Left colon (tissue), 2 donors: ENCODE measurements around the gene C19orf44. TPM values are rescaled to one million over a fixed set of nuclear protein-coding genes. Genes with fewer than 3 reads are reported as not detected.
A peak's percentile ranks its signal among the peaks of the same experiment; 100 is the strongest.
"Not testable (repeated sequence)": the region's sequence is repeated elsewhere in the genome, so short reads cannot be mapped to it uniquely, and the experiment has no call there.

Experiments
- ATAC-seq: fragments of 200-7000 bp; cut with Tn5 transposase; one replicate; pipeline ENCODE4 v1.9.1; 2020; ENCODE audit warnings: mild to moderate bottlenecking, moderate library complexity
- DNase-seq, 2 donors: peaks; one replicate each; pipeline ENCODE4 v3.0.0-alpha.2; 2020
- intact Hi-C, 2 donors: fragments of 100-400 bp; cut with DNase I in 1 of 2; cut with micrococcal nuclease in 1 of 2; formaldehyde crosslinking; loops; one replicate each; pipeline versions ENCODE4 v1.11.2 to v1.14.0; 2022; cut with DNase I, micrococcal nuclease
- total RNA-seq, 2 donors: library from RNA; stranded (reverse); fragmentation: NEBNext Ultra II Directional; extraction: Animal tissue kit (Norgen Biotek cat#: 25700); gene quantifications; one replicate each; pipeline ENCODE4 v1.2.1, GENCODE V29; 2021
- donor health status: DM: no; HTN: no; CAD: no.
- donor health status: DM: yes; HTN: yes; CAD: no.

The C19orf44 gene
- total RNA-seq, 2 donors from 2014 or later: 1.4 to 2.4 TPM

DNA sequence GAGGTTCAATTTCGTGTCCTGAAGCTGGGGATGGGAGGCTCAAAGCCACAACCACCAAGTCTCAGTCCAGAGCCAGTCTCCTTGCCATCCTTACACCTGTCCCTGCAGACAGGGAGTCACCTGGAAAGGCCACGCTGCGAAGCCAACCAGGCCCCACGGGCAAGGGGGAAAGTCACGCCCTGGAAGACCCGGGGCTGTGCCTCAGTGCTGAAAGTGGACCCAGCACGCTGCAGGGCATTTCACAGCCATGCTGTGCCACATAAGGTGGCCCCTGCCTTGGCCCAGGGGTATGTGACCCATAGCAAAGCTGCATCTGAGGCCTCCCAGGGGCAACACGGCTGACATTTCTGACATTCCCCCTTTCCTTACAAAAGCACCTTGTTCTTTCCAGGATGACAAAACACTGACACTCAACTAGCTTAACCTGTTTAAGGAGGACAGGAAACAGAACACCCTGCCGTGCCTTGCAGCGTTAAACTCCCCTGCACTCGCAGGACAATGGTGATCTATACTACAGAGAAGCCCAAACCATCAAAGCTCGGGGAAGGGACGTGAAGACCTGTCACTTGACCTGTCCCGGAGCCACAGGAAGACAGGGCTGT is 31.2 kb downstream of the C19orf44 start:
- DNase-seq: no peak
- no peak for ATAC-seq
- intact Hi-C loops: no loop called here

DNA sequence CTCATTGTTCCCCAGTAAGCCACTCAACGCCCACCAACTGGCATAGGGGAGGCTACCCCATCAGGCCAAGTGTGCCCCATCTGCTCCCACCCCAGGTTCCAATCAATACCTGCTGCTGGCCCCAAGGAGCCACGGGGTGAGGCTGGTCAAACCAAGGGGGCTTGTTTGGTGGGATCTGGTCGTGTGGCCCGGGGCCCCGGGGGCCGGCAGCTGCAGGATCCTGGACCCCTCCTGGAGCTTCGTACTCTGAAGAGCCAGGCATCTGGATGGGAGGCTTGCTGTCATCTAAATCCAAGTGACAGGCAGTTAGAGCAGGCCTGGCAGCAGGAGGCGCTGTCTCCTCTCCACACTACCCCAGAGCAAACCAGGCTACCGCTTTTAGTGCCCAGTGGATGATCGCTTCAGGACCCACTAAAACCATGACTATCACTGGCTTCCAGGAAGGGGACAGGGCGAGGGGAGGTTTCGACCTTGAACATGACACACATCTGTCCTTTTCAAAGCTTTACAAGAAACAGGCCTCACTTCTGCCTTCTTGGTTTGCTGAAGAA is 31.9 kb downstream of the C19orf44 start:
- intact Hi-C loops: no loop called here
- ATAC-seq (no peak), DNase-seq (no peak)

DNA sequence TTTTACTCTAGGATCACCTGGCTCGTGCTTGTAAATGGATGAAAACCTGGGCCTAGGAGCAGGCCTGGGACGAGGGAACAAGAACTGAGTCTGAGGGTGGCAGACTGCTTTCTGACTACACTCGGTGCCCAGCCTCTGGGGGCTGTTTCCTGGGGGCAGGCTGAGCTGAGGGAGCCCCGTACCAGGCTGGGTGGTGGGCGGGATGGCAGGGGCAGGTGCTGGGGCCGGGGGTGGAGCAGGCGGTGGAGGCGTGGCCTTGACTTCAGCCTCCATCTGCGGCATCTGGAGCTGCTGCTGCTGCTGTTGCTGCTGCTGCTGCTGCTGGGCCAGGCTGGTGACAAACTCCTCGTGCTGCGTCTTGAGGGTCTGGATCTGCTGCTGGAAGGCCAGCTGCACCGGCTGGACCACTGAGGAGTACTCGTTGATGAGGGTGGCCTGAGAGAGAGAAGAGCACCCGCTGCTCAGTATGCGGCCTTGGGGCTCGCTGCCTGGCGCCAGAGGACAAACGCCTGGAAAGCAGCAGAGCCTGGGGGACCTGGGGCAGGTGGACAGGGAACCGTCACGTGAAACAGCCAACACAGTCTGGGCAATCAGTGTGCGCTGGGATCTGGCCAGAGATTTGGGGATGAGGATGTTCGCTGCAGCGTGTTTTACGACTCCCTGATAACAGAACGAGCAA is 33.4 kb downstream of the C19orf44 start:
- ATAC-seq: no peak
- intact Hi-C loops: no loop called here
- no peak for DNase-seq

DNA sequence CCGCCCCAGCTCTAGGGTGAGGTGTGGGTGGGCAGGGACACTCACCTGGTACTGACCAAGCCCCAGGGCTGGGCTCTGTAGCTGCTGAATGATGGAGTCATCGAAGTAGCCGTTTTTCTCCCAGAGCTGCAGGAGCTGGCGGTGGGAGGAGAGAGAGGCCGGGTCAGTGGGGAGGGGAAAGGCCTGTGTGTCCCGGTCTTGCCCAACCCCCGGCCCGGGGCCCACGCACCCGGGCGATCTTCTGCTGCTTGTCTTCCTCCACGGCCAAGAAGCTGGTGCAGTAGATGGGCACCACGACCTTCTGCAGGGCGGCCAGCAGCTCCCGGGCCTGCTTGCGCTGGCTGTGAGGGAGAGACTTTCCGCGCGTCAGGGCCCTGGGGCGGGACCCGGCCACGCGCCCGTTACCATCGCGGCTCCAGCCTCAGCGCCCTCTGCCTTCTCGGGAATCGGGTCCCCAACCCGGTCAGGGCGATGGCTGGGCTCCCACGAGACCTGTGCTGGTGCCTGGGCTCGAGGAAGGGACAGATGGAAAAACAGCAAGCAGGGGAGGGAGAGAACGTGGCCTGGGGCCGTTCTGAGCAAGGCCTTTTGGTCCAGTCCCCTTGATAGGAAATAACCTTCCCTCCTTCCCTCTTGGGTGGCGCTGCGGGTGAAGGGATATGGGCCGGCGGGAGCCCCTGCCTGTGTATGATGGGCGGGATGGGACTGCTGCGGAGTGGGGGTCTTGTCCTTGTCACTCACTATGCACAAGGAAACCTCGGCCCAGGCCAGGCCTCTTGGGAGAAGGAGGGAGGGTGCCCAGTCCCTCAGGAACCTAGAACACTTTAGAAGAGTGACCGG is 34.6 kb downstream of the C19orf44 start:
- DNase-seq (no peak), ATAC-seq (no peak)
- intact Hi-C loops: no loop called here

DNA sequence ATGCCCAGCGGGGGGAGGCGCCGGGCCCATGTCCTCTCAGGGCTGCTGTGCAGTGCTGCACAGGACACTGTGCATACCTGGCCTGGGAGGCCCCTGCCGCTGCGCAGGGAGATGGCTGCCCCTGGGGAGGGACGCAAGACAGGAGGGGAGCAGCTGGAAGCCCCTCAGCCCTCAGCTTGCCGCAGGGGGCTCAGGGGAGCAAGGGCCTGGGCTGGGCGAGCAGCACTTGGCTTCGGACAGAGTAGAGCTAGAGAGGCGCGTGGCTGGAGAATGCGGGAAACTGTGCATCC is 35.1 kb downstream of the C19orf44 start:
- no peak for DNase-seq
- no peak for ATAC-seq
- intact Hi-C loops: no loop called here

DNA sequence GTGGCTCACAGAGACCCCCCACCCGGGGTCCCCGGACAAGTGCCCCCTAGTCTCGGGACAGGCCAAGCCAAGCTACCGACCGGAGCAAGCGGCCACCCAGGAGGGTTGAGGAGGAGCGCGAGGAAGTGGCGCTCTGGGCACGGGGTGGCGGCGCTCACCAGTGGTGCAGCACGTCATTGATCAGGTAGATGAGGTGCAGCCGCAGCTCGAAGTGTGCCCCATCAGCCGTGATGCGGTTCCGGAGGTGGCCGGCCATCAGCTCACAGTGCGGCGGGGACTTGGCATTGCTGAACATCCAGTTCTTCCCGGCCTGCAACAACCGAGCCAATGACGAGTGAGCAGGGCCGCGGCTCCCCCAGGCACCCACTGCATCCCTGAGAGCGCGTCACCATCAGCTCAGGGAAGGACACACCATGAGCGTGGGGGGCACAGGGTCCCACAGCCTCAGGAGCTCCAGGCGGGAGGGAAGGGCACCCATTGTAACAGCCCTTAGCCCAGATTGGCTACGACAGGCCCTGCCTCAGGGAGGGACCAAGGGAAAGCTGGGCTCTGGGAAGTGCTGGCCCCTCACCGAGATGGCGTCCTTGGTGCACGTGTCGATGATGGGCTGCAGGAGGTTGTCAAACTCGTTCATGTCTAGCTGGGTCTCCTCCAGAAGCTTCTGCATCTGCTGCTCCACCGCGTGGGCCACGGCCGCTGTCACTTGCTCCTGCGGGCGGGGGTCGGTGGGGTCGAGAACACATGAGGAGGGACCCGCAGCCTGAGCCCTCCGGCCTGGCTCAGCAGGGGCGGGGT is 36.4 kb downstream of the C19orf44 start:
- intact Hi-C loops: no loop called here
- ATAC-seq: no peak
- no peak for DNase-seq

DNA sequence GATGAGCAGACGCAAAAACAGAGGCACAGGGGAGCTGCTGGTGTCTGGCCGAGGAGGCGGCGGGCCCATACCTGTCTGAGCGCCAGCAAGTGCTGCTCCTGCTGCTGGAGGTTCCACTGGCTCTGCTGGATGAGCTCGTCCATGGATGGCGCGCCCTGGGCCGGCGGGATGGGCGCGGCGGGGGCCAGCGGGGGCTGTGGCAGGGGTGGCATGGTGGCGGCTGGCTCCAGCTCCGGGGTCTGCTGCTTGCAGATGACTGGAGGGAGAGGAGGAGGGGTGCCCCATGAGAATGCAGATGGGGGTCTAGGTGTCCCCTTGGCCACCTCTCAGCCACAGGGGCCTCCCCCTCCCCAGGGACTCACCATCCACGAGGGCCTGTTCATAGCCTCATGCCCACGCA is 39.2 kb downstream of the C19orf44 start:
- intact Hi-C loops: no loop called here
- no peak for DNase-seq
- ATAC-seq: no peak

DNA sequence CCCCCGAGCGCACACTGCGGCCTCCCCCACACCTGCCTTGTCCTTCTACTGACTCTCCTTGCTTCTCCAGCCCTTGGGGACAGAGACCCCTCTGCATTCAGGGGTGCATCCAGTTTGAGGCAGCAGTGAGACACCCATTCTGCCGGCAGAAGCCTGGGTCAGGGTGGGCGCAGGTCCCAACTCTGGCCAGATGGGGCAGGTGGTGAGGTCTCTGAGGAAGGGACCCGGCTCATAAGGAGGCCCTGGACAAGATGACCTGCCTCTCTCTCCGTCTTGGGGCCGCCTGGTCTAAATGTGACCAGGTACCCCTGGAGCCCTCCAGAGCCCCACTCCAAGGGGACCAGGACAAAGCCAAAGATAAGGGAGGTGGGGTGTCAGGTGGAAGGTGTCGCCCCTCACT is 39.9 kb downstream of the C19orf44 start:
- DNase-seq: no peak
- no peak for ATAC-seq
- intact Hi-C loops: no loop called here

DNA sequence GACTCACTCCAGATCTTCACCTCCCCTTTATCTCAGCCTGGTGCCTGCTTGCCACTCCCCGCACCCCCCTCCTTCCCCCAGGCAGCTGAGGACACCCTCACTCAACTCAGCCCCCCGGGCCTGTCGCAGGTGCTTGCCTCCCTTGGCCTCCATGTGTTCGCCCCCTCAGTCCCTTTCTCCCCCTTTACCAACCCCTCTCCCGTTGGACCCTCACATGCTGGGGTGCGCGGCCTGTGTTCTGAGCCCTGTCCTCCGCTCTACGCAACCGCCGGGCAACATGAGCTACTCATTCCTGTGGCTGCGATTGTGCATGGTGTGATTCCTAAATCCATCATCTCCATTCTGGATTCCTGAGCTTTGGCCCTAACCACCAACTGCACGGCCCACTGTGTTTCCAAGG is 40.9 kb downstream of the C19orf44 start:
- no peak for DNase-seq
- ATAC-seq: no peak
- intact Hi-C loops: no loop called here

DNA sequence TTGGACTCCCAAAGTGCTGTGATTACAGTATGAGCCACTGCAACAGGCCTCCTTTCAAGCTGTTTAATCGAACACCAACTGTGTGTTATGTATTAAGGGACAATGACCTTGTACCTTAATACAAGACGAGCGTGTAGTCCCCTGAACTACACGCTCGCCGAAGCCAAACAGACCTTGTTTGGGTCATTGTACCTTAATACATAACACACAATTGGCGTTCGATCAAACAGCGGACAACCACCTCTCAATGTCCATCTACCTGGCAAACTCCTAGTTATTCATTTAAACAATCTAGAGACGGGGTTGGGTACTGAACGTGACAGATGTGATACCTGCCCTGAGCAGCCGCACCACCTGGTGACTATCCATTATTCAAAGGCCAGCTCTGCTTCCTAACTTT is 44.8 kb downstream of the C19orf44 start:
- intact Hi-C loops: no loop called here
- ATAC-seq (no peak), DNase-seq (no peak)

DNA sequence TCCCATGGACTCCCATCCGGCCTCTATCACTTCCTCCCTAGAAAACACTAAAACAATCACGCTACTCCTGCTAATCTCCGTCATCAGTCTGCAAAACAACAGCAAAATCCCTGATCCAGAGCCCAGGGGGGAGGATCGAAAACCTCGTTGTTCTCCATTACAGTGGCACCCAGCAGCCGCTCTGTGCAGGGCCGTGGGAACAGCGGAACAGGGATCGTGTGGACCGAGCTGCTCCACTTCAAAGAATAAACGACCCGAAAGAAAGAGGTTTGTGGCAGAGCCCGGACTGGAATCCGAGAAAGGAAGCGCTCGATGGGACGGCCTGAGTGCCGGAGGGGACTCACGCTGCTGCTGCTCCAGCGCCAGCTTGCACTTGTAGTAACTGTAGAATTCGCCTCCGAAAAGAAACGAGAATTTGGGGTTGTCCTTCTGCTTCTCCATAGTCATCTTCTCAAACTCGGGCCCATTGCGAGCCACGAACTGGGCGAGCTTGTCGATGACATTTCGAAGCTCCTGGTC is 45.4 kb downstream of the C19orf44 start:
- DNase-seq: peak in 1 of 2 donors; percentile 17

DNA sequence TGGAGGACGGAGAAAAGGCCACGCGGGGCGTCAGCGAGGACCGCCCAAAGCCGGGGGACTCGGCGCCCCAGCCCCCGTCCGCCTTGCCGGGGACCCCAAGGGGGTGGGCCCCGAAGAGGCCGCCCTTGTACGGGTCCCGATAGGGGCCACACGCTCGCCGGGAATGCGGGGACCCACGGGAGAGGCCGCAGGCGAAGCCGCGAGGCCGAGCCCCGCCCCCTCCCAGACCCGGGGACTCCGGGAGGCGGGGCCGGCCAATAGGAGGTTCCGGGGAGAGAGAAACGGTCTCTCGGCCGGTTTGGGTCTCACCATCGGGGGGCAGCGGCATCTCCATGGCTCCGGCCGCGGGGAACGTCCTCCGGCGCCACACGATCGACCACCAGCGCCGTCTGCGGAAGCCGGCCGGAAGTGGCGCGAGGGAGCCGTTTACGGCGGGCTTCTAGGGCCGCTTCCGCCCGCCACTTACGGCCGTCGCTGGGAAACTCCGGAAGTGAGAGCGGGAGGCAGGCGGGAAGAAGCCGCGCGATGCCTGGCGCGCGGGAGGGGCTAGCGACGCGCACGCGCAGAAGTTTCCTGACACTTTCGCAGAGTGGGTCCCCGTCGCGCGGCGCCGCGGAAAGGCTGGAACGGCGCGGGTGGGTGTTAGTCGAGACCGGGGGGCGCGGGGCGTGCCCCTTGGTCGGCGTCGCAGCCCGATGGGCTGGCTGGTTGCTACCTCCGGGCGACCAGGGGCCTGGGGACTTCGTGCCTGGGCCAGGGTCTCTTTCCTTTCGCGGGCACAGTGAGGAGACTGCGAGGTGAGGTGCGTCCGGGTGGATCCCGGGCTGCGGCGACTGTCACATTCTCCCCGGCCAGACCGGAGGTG is 46.1 kb downstream of the C19orf44 start, which contains the start of gene CHERP:
Gene CHERP (minus strand): TSS at position 393 of the 865 bp plus-strand sequence. CDS start 59 bp downstream, at position 334.
- intact Hi-C loops: no loop called here
- peak; percentile 96 for ATAC-seq

More for the DNA sequence above, 45.4 kb downstream of the C19orf44 start:
- ATAC-seq: peak; percentile 3
- intact Hi-C loops: no loop called here

DNA sequence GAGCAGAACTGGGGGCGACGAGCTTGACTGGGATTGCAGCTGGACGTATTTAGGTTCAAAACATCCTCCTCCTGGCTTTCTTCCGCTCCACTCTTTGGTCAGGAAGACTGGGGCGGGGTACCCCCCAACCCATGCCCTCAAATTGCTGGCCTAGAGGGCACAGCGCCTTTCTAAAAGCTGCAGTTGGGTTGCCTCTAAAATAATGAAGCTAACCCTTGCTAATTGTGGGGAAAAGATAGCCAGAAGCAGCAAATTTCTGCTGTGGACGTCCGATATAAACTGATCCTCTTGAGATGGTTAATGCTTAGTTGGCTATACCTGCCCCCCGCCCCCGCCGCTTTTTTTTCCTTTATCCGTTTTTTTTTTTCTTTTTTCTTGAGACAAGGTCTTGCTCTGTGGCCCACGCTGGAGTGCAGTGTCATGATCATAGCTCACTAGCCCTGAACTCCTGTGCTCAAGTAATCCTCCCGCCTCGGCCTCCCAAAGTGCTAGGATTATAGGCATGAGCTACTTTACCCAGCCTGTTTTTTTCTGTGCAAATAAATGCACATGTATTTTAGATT is 46.8 kb downstream of the C19orf44 start:
- ATAC-seq: no peak
- intact Hi-C loops: no loop called here
- no peak for DNase-seq

More for the DNA sequence above, 46.1 kb downstream of the C19orf44 start, which contains the start of gene CHERP:
- peak; percentile 92 to 96 for DNase-seq

DNA sequence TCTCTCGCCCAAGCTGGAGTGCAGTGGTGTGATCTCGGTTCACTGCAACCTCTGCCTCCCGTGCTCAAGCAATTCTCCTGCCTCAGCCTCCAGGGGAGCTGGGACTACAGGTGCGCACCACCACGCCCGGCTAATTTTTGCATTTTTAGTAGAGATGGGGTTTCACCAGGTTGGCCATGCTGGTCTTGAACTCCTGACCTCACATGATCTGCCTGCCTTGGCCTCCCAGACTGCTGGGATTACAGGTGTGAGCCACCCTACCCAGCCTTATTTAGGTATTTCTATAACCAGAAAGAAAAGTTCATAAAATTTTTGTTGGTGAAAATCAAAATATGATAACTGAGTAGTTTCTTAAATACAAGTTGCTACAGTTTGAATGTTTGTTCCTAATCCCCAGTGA is 47.5 kb downstream of the C19orf44 start:
- ATAC-seq, DNase-seq, intact Hi-C loops: not testable (repeated sequence)

DNA sequence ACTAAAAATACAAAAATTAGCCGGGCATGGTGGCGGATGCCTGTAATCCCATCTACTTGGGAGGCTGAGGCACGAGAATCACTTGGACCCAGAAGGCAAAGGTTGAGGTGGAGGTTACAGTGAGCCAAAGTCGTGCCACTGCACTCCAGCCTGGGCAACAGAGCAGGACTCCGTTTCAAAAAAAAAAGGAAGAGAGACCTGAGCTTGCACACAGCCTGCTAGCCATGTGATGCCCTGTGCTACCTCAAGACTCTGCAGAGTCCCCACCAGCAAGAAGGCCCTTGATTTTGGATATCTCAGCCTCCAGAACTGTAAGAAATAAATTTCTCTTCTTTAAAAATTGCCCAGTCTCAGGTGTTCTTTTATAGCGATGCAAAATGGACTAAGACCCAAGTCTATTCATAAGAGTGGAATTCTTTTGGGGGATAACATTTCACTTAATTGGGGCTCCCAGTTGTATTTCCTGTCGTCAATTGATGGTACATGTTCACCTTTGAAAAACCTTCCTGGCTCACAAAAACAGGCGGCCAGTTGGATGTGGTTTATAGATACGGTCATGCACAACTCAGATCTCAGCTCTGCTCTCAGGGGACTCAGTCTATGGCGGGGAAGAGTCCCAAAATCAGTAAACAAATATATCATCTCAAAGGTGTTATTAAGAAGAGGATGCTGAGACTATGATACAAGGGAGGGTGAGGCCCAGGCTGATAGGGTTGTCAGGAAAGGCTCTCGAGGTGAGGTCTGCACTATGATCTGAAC is 48.5 kb downstream of the C19orf44 start:
- intact Hi-C loops: no loop called here
- no peak for ATAC-seq

DNA sequence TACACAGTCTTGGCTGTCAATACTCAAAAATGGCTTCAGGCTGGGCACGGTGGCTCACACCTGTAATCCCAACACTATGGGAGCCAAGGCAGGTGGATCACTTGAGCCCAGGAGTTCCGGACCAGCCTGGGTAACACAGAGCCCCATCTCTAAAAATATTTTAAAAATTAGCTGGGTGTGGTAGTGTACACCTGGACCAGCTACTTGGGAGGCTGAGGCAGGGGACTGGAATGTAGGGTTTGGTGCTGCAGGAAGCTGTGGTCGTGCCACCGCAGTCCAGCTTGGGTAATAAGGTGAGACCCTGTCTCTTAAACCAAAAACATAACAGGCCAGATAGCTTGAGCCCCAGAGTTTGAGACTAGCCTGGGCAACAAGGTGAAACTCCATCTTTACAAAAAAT is 52.8 kb downstream of the C19orf44 start:
- intact Hi-C loops: no loop called here
- ATAC-seq: no peak
- DNase-seq: no peak

More for the DNA sequence above, 48.5 kb downstream of the C19orf44 start:
- no peak for DNase-seq

DNA sequence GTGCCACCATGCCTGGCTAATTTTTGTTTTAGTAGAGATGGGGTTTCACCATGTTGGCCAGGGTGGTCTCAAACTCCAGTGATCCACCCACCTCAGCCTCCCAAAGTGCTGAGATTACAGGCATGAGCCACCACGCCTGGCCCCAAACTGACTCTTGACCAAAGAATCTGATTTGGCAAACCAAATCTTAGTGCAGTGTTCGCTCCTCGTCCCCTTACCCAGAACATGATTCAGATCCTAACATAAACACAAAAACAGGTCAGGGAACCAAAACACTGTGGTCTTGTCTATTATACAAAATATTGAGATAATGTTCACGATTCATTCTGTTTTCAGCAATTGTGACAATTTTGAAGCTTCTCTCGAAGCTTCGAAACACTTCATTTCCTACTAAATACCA is 55.7 kb downstream of the C19orf44 start:
- intact Hi-C loops, ATAC-seq, DNase-seq: not testable (repeated sequence)
